Urothelium cell line (cell line): Measurements from ENCODE around the gene RBMY1B.
"Not testable (repeated sequence)": the region's sequence is repeated elsewhere in the genome, so short reads cannot be mapped to it uniquely, and the experiment has no call there.

Source experiments
- DNase-seq: peaks from one replicate; pipeline ENCODE4 v3.0.0; 2011; ENCODE audit warnings: low spot score, mixed read lengths
- FAIRE-seq: peaks from 2 replicates; lab custom pipeline; 2011; peaks lifted over from hg19 to GRCh38; lab: Jason Lieb, UNC

The RBMY1B gene

DNA sequence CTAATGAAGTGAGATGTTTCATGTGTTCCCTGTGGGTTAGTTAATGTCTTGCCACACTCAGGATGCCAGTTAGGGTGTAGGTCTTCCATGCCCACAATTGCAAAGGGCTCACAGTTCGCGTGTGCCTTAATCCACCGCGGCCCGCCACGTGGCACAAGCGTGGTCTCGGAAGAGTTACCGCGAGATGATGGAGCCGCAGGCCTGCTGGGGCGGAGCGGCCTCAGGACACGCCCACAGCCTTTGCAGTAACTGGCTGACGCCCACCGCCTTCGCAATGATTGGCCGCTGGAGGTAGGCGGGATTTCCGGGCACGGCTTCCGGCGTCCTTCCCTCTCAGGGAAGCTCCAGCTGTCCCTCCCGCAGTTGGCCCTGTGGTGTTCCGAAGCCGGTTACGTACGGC is at the start of gene RBMY1B:
TSS of gene RBMY1B (plus strand) at position 301 of the 400 bp plus-strand sequence. CDS start 2,013 bp downstream, outside the sequence.
- not testable (repeated sequence) for FAIRE-seq, DNase-seq

DNA sequence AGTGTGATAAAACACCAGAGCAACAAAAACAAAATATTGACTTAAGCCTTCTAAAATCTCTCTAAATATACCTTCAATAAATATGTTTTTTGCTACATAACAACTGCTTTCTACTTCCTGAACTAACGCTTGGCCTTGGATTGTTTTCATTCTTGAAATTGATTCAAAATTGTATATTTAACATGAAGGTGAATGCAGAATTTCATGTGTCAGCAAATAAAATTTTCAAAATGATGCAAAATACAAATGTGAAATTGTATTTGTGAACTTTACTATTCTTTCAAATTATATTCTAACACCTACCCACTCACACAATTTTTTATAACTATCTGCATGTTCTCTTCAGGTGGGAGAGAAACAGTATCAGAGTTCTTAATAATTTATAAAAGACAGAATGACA is 48.2 kb upstream of the RBMY1B start:
- FAIRE-seq, DNase-seq: not testable (repeated sequence)

DNA sequence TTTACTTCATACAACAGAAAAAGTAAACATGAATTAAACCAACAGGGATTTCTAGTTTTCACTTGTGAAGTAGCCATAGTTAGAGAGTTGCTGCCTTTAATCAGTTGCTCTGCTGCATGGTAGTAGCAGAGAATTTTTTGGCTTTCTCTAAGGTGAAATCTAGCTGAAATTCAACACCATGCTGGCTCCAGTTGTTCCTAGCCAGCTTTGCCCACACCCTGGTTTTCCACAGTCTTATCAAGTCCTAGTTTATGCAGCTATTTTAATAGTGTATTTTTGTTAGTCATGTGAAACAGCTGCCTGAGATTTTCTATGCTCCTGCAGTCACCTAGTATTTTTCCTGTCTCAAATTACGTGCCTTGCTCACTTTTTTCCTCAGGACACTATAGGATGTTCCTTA is 28.2 kb upstream of the RBMY1B start:
- no peak for FAIRE-seq

DNA sequence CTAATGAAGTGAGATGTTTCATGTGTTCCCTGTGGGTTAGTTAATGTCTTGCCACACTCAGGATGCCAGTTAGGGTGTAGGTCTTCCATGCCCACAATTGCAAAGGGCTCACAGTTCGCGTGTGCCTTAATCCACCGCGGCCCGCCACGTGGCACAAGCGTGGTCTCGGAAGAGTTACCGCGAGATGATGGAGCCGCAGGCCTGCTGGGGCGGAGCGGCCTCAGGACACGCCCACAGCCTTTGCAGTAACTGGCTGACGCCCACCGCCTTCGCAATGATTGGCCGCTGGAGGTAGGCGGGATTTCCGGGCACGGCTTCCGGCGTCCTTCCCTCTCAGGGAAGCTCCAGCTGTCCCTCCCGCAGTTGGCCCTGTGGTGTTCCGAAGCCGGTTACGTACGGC is 23.4 kb downstream of the RBMY1B start, which contains the start of gene RBMY1A1:
TSS of gene RBMY1A1 (plus strand) at position 301 of the 400 bp plus-strand sequence. CDS start 2,013 bp downstream, outside the sequence.
- not testable (repeated sequence) for FAIRE-seq, DNase-seq

More for the DNA sequence above, 28.2 kb upstream of the RBMY1B start:
- DNase-seq, result no peak

DNA sequence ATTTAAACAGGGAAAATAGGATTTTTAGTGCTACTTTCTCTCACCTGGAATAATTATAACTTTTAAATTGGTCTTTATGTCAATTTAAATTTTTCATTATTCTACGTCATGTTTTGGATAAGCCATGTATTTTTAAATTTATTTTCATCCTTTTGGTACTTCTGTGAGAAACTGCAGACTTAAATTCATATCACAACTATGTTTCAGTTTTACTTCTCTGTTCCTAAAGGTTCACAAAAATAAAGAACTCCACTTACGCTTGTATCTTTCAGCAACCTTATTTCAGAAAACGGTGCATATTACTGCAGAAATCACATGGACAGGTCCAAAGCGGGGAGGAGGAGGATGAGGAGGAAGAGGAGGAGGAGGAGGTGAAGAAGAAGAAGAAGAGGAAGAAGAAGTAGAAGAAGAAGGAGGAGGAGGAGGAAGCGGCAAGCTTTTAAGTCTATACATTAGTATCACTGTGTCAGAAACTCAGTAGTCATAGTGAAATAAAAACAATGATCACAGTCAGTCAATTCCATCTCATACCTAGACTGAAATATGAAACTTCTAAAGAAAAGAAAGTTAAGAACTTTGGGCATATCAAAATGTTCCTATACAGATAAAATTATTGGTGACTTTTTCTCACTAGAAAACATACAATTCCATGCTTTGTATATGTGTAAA is 48.3 kb downstream of the RBMY1B start:
- FAIRE-seq, result not testable (repeated sequence)

More for the DNA sequence above, 48.3 kb downstream of the RBMY1B start:
- not testable (repeated sequence) for DNase-seq
